Peyer's patch (tissue), 4 donors: ENCODE measurements around the gene CNGA2. TPM values are rescaled to one million over a fixed set of nuclear protein-coding genes. Genes with fewer than 3 reads are reported as not detected.

Experiments
- DNase-seq, 3 donors: peaks; one replicate each; pipeline ENCODE4 v3.0.0-alpha.2; 2017 to 2019
- H3K27ac ChIP-seq, 4 donors: fragments of 200-600 bp; sonication (generic); one replicate each; pipeline ENCODE4 v1.5.1; 2016 to 2019
- H3K27me3 ChIP-seq, 2 donors: fragments of 200-600 bp; sonication (generic); one replicate each; pipeline ENCODE4 v1.5.1; 2019
- H3K36me3 ChIP-seq, 3 donors: fragments of 200-600 bp; sonication (generic); one replicate each; pipeline ENCODE4 v1.5.1; 2016 to 2019
- H3K4me1 ChIP-seq, 4 donors: fragments of 200-600 bp; sonication (generic); one replicate each; pipeline ENCODE4 v1.5.1; 2016 to 2019
- H3K4me3 ChIP-seq, 4 donors: fragments of 200-600 bp; sonication (generic); 1 replicate in 3 of 4; 2 replicates in 1 of 4; pipeline ENCODE4 v1.5.1; 2016 to 2019; ENCODE audit warnings: mild to moderate bottlenecking in 1 of 4
- H3K9me3 ChIP-seq, 4 donors: fragments of 200-600 bp; sonication (generic); one replicate each; pipeline ENCODE4 v1.5.1; 2016 to 2019; ENCODE audit warnings: mild to moderate bottlenecking in 1 of 4
- CTCF ChIP-seq, 6 experiments: fragments of 450-650 bp in 4 of 6; fragments of 200-600 bp in 2 of 6; sonication (generic) in 1 of 6; IDR thresholded peaks; one replicate each; pipeline ENCODE4 v1.5.1; 2017 to 2019; ENCODE audit warnings: antibody characterized with exemption in 6 of 6, mild to moderate bottlenecking in 3 of 6, moderate library complexity in 1 of 6
- POLR2A ChIP-seq, 2 donors: fragments of 450-650 bp; IDR thresholded peaks; one replicate each; pipeline ENCODE4 v1.5.1; 2017; ENCODE audit warnings: antibody characterized with exemption in 2 of 2, mild to moderate bottlenecking in 2 of 2, moderate library complexity in 2 of 2
- total RNA-seq, 4 donors: library from RNA; depleted of rRNA; stranded (reverse); fragments of >200 nt; gene quantifications; one replicate each; pipeline ENCODE4 v1.1.0, GENCODE V29; 2016

CNGA2 gene
- total RNA-seq, 4 donors from 2014 or later, result not detected

- Histone ChIP-seq H3K4me3 (no peak overlapping the region), H3K9me3 (no peaks in the 10 kb centered on the region), H3K4me1 (no peaks in the 10 kb centered on the region), H3K27ac (no peak overlapping the region), H3K36me3 (no peaks in the 10 kb centered on the region), H3K27me3 (no peaks in the 10 kb centered on the region)
- DNase-seq, result no peak
- TF ChIP-seq POLR2A (IDR thresholded peaks at IDR 0.05), result no peak
- TF ChIP-seq CTCF (IDR thresholded peaks at IDR 0.05), result no peak
Observed at GRCh38 chrX:151742311-151742710, 7.8 kb downstream of the CNGA2 start.

- no peaks in the 10 kb centered on the region for H3K36me3 ChIP-seq
- H3K9me3 ChIP-seq, result no peaks in the 10 kb centered on the region
- H3K4me3 ChIP-seq, result no peak overlapping the region
- DNase-seq, result no peak
- no peaks in the 10 kb centered on the region for H3K4me1 ChIP-seq
- no peak for TF ChIP-seq CTCF (IDR thresholded peaks at IDR 0.05)
- TF ChIP-seq POLR2A (IDR thresholded peaks at IDR 0.05), result no peak
- H3K27ac ChIP-seq, result no peak overlapping the region
- no peaks in the 10 kb centered on the region for H3K27me3 ChIP-seq
Observed at GRCh38 chrX:151743651-151744470, 9.3 kb downstream of the CNGA2 start.

GRCh38 chrX:151745651-151746050 lies 11.1 kb downstream of the CNGA2 start:
- Histone ChIP-seq H3K4me3 (no peak overlapping the region), H3K36me3 (no peaks in the 10 kb centered on the region), H3K4me1 (no peaks in the 10 kb centered on the region), H3K27ac (no peak overlapping the region), H3K27me3 (no peaks in the 10 kb centered on the region), H3K9me3 (no peaks in the 10 kb centered on the region)
- DNase-seq, result no peak
- TF ChIP-seq POLR2A (IDR thresholded peaks at IDR 0.05) (no peak), CTCF (IDR thresholded peaks at IDR 0.05) (no peak)

GRCh38 chrX:151746502-151746901 lies 12.0 kb downstream of the CNGA2 start:
- H3K4me1 ChIP-seq, result no peaks in the 10 kb centered on the region
- no peaks in the 10 kb centered on the region for H3K27me3 ChIP-seq
- H3K36me3 ChIP-seq, result no peaks in the 10 kb centered on the region
- no peaks in the 10 kb centered on the region for H3K9me3 ChIP-seq
- no peak for TF ChIP-seq POLR2A (IDR thresholded peaks at IDR 0.05)
- TF ChIP-seq CTCF (IDR thresholded peaks at IDR 0.05), result no peak
- no peak for DNase-seq
- no peak overlapping the region for H3K27ac ChIP-seq
- no peak overlapping the region for H3K4me3 ChIP-seq

- no peak overlapping the region for H3K27ac ChIP-seq
Observed at GRCh38 chrX:151750511-151750910, 16.0 kb downstream of the CNGA2 start.

More at GRCh38 chrX:151750511-151750910, 16.0 kb downstream of the CNGA2 start:
- no peak for TF ChIP-seq POLR2A (IDR thresholded peaks at IDR 0.05)
- TF ChIP-seq CTCF (IDR thresholded peaks at IDR 0.05), result no peak
- no peaks in the 10 kb centered on the region for H3K36me3 ChIP-seq
- DNase-seq, result no peak
- no peak overlapping the region for H3K4me3 ChIP-seq
- no peaks in the 10 kb centered on the region for H3K9me3 ChIP-seq
- no peaks in the 10 kb centered on the region for H3K27me3 ChIP-seq
- H3K4me1 ChIP-seq, result no peaks in the 10 kb centered on the region
